Hematopoietic multipotent progenitor cell treated with erythropoietin and hydrocortisone succinate and interleukin-3 and kit ligand, for 8 days (in vitro differentiated cells): ENCODE data around the gene ABCG5.

ENCODE experiments used
- DNase-seq: peaks from one replicate; pipeline ENCODE4 v3.0.0-alpha.2; 2015

The ABCG5 gene

DNA sequence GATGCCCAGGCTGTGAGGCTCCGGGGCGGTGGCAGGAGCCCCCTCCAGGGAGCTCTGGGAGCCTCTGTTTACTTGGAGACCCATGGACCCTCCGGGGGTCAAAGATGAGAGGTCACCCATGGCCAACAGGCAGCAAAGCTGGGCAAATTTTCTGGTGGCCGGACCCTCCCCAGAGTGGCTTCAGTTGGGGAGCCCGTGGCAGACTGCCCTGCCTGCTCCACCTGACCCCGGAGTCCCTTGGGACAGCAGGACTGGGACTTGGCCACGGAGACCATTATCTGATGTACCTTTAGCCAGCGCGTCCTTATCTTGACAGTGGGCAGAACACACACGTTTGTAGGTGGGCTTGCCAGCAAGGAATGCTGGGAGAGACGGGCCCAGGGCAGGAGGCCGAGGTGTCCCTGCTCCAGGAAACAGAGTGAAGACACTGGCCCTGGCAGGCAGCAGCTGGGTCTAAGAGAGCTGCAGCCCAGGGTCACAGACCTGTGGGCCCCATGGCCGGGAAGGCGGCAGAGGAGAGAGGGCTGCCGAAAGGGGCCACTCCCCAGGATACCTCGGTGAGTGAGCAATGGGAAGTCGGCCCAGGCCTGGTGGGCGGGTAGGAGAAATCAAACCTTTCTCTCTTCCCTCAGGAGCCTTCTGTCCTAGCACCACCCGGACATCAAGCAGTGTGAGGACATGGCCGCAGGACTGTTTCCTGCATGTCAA, at the start of gene ABCG5, which contains the start of gene ABCG8:
ABCG5 (minus strand) TSS at position 280 of the 708 bp plus-strand sequence; CDS start at position 120, 160 bp downstream.
ABCG8 (plus strand) TSS at position 412 of the 708 bp plus-strand sequence; CDS start at position 495, 83 bp downstream.
- DNase-seq: no peak

DNA sequence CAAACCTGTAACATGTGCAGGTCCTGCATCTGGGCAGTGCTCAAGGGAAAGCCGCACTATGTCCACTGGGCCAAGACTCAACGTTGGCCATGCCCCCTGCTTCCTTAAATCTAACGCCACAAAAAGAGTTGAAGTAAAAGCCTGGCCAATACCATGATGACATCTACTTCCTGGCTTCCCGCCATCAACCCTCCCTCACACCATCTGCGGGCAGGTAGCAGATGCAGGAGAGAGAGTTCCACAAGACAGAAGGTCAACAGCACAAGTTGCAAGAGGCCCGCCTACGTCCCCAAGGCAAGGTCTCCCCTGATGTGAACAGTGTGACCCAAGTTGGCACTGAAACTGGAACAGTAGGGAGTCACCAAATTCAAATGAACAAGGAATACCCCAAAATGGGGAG, 48.5 kb upstream of the ABCG5 start:
- no peak for DNase-seq

DNA sequence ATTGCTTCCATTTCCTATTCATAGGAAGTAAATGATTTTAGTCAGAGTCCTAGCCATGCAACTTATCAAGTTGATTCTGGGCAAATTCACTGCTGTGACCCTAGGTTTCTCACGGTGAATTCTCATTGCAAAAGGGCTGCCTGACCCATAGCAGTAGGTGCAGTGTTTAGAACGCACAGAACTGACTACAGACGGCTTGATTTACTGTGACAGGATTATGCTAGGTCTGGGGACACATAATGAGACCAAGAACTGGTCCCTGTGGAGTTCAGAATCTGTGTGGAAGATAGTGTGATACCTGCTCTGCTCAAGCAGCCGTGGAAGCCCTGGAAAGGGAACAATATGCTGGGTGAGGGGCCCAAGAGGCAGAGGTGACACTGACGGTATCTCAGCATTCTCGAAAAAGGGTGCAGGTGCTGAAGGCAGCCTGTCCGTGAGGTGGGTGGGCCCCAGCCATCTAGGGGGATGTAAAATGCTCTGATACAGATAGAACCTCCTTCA, 46.5 kb upstream of the ABCG5 start:
- no peak for DNase-seq

DNA sequence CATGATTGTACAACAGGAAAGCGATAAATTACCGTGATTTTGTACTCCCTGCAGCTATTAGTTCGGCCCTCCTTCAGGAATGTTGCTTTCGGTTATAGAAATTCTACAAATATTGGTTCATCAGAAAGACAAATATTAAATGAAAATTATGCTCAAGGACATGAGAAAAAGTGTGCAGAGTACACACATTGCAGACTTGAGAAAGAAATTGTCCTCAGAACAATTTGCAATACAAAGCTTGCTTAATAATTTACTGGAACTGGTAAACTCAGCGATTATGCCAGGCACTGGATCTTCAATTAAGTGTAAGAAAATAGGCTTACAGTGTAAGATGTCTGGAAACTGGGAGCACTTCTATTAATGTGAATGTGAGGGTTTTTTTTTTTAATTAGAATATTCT, 46.0 kb upstream of the ABCG5 start:
- no peak for DNase-seq

DNA sequence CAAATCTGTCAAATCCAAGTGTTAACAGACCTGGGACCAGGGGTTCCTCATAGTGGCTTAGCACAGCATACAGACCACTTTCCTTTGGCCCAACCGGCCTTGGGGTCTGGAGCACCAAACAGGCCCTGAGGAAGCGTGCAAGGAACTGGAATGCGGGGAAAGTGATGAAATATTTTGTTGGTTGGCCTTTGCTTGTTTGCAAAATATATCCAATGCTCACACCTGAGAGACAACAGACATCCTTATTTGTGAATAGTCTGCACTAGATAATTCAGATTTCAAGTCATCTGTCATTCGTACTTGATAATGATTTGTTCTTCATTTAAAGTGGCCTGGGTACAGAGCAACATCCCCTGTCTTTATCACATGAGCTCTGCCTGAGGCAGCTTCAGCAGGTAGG, 43.7 kb upstream of the ABCG5 start:
- no peak for DNase-seq

DNA sequence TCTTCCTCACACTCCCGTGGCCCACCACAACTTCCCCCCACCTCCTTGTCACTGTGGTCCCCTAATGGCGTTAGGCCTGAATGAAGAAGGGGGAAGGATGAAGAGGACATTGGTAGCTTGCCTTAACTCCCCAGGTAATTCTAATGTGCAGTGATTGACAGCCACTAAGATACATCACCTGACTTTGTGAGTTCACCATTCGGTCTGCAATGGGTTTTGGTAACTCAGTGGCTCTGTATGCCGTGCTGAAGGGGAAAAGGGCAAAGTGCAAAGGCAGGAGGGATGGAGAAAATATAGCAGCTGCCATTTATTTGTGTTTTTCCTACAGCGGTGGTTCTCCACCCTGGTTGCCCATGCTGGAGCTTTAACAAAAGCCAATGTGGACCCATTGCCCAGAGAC, 42.3 kb upstream of the ABCG5 start:
- DNase-seq: no peak

DNA sequence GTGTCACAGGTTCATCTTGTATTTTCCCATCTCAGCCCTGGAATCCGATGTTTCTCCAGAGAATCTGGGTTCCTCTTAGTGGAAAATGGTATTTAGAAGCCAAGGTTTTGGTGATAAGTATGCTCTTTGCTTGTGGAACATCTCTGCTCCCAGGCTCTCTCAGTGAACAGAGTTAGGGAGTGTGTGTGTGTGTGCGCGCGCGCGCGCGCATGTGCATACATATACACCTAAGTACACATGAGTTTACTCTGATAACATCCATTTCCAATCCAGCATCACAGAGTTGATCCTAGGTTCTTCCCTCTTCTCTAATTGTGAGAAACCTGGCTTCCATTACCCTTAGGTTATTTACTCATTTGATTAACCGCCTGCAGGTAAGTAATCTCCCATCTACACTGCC, 41.8 kb upstream of the ABCG5 start:
- DNase-seq: no peak

DNA sequence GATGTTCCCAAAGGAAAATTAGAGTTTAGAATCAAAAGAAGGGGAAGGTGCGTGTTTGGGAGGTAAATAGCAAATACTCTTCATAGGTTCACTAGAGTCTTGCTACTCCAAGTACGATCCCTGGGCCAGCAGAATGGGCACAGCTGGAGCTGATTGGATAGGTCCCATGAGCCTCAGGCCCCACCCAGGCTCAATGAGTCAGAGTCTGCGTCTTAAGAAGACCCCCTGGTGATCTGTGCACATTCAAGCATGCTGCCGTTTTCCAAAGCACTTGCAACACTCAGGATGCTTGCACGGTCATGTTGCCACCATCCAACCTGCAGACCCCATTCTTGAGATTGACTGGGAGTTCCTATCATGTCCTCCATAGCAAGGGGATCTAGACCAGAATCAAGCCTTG, 40.6 kb upstream of the ABCG5 start:
- DNase-seq: no peak

DNA sequence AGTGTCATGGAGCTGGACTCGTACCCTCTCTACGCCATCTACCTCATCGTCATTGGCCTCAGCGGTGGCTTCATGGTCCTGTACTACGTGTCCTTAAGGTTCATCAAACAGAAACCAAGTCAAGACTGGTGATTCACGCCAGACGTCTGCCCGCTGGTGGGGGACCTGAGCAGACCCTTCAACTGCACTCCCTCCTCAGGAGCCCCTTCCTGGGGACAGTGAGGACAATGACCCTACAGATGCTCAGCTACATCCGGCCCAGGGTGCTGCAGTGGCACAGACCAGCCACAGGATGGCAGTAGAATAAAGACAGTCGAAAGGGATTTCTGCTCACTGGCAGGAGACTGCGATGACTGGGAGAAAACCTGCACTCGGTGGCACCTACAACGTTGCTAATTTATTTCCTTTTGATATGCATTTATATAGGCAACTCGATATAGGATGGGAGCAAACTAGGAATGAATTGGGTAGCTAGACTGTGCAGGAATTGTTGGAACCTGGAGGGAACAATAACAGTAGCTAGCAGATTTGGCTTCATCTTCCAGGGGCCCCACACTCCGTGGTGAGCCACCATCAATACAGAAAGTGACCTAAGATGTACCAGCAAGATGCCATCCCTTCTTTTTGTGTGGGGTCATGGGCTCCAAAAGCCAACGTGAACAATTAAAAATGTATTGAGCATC, 39.3 kb upstream of the ABCG5 start:
- peak; percentile 69 for DNase-seq

DNA sequence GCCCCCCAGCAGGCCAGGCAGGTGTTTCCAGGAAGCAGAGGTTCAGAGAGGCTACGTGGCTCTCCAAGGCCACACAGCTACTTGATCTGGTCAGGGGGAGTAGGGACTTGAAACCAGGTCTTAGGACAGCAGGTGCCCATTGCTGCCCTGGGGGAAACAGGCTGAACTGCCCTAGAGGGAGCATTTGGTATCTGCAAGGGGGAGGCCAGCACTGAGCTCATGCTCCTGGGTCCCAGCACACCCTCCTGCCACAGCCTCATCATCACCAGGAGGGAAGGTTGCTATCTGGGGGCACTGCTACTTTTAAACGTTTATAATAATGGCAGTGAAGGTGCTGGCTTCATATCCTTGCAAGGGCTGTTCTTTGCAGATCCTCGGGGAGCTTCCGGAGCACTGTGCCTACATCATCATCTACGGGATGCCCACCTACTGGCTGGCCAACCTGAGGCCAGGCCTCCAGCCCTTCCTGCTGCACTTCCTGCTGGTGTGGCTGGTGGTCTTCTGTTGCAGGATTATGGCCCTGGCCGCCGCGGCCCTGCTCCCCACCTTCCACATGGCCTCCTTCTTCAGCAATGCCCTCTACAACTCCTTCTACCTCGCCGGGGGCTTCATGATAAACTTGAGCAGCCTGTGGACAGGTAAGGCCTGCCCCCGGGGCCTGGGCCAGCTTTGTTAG, 36.3 kb upstream of the ABCG5 start:
- DNase-seq: no peak

DNA sequence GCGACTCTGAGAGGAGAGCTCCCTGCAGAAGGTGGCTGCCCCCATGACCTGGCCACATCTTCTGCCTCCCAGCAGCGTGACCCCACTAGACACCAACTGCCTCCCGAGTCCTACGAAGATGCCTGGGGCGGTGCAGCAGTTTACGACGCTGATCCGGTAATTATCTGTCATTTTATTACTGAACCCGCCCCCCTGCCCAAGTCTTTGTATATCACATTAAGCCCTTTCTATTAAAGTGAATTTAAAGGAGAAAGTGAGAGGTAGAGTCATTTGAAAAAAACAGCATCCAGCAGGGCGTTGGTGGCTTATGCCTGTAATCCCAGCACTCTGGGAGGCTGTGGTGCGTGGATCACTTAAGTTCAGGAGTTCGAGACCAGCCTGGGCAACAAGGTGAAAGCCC, 33.5 kb upstream of the ABCG5 start:
- DNase-seq: no peak

DNA sequence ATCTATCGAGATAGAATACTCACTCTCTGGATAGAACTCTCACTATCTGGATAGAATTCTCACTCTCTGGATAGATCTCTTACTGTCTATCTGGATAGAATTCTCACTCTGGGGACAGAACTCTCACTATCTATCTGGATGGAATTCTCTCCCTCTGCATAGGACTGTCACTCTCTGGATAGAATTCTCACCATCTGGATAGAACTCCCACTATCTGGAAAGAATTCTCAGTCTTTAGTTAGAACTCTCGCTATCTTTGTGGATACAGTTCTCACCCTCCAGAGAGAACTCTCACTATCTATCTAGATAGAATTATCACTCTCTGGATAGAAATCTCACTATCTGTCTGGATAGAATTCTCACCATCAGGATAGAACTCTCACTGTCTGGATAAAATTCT, 16.7 kb upstream of the ABCG5 start:
- DNase-seq: no peak

DNA sequence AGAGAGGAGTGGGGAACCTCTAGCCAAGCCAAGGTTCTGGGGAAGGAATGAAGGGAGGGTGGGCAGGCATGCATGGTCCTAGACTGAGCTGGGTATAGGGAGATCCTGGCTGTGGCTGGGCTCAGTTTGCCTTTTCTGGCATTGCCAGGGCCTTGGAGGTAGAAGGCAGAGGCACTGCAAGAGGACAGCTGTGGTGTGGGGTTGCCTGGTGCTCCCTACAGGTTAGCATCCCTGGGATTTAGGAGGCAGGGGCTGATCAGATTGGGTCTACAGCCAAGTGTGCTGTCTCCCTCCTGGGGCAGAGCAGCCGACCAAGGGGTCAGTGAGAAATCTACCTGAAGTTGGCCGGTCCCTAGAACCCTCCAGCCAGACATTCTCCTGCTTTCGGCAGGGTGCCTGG, 16.0 kb upstream of the ABCG5 start:
- no peak for DNase-seq

DNA sequence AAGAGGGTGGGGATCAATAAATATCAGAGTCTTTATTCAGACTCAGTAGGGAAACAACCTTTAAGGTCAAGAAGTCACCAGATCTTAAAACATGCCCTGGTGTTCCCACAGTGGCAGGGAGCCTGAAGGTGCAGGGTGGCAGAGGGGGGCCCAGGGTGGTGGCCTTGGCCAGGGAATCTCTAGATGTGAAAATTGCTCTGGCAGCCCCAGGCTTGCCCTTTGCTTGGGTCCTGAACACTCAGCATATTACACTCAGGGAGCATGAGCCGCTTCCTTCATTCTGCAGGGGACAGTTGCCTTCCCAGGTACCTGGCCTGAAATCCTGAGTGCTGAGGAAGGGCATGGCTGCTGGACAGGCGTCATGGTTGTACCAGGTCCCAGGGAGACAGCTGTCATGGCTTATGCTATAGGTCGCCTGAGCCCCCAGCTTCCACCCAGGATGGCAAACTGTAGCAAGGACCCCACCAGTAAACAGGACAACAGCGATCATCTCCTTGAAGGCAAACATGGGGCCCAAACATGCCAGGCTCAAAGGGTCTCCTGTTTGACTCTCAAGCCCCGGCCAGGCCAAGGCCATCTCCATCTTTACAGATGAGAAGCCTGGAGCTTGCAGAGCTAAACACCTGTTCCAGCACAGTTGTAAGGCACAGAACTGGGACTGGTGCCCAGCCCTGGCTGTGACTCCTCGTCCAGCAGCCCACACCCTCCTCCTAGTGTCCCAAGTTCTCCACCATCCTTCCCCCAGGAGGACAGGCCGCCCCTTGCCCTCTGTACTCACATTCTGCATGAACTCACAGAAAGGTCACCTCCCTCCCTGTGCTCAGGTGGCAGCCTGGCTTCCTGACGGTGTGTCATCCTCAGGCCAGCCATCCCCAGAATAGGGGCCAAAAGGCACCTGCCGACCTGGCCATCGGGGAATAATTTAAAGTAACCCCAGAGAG, 14.8 kb upstream of the ABCG5 start:
- DNase-seq: no peak

DNA sequence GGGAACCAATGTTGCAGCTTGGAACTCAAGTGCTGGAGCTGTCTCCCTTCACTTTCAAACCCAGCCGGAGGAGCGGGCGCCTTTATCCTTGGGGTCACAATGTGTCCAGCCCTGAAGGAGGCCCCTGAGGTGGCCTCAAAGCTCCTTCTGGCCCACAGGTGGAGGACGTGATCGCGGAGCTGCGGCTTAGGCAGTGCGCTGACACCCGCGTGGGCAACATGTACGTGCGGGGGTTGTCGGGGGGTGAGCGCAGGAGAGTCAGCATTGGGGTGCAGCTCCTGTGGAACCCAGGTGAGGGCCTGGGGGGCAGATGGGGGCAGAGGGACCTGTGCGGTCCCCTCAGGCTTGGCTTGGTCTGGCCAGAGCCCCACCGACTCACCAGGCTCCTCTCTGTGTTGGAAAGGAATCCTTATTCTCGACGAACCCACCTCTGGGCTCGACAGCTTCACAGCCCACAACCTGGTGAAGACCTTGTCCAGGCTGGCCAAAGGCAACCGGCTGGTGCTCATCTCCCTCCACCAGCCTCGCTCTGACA, 13.6 kb upstream of the ABCG5 start:
- DNase-seq: no peak

DNA sequence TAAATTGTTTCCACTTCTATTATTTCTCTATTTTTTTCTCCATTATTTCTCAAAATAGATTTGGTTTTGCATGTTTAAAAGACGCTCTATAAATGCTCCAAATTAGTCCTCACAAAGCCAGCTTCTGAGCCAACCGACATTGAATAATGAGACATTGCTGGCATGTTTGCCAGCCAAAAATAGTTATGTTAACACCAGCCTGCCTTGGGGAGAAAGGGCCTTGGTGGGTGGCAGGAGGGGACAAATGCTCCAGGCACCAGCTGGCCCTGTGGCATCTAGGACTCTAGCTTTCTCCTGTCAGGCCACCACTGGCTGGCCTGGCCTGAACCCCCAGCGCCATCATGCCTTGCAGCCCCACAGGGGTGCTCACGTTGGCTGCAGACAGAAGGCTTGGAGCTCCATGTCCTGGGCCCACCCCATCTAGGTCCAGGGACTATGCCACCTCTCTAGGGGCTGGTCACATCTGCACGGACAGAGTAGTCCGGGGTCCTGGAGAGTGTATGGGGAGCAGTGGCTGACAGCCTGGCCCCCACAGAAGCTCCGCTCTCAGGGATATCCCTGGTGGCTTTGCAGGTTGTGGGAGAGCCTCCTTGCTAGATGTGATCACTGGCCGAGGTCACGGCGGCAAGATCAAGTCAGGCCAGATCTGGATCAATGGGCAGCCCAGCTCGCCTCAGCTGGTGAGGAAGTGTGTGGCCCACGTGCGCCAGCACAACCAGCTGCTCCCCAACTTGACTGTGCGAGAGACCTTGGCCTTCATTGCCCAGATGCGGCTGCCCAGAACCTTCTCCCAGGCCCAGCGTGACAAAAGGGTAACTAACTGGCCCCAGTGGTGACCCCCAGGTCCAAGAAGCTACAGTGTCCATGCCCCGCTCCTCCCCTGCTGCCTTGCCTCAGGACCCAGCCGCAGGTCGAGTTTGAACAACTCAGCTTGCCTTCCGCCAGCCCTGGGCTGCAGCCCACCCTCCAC, 12.7 kb upstream of the ABCG5 start:
- no peak for DNase-seq

DNA sequence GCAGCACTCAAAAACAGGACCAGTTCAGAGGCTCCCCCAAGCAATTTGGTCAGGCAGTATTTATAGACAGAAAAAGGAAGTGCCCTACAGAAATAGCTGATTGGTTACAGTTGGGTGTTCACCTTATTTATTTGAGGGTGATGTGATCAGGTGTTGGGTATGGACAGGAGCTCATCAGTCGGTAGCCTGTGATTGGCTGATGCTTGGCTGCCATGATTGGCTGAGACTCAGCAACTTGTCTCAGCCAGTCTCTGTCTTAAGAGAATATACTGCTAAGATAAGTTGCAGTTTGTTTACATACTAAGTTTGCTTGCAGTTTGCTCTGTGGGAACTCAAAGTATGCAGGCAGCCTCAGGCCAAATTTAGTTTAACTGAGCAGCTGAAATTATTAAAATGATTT, 9.6 kb upstream of the ABCG5 start:
- no peak for DNase-seq

DNA sequence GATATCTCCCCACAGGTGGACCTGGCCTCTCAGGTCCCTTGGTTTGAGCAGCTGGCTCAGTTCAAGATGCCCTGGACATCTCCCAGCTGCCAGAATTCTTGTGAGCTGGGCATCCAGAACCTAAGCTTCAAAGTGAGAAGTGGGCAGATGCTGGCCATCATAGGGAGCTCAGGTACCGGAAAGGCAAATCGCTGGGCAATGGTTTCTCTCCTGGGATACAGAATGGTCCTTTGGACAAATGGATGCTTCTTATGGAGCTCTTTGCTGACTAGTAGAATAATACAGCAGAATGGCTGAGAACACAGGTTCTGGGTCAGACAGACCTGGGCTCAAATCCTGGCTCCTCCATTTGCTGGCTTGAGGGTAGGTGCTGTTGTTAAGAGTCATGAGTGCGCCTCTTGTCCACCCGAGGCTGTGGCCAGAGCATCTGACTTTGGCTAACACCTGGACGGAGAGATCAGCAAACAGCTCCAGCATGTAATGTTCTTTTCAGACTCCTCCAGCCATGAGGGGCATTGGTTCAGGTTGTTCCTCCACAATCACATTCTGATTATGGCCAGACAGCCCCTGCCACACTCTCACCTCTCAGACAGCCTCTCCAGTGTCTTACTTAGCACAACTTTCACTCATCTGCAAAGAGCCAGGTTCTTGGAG, 7.6 kb upstream of the ABCG5 start:
- DNase-seq: no peak

DNA sequence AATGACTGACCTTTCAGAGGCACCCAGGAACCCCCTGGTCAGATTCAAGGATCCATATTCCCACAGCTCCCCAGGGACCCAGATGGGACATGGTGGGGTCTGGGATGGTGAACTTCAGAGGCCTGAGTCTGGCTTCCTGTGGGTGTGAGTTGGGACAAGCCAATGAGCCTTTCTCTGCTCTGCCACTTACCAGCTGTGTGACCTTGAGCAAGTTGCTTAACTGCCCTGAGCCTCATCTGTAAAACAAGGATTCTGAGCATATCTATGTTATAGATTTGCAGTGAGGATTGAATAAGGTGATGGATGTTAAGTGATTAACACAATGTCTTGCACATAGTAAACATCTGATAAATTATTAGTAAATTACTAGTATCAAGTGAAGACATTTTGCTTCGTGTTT, 6.5 kb upstream of the ABCG5 start:
- DNase-seq: no peak

DNA sequence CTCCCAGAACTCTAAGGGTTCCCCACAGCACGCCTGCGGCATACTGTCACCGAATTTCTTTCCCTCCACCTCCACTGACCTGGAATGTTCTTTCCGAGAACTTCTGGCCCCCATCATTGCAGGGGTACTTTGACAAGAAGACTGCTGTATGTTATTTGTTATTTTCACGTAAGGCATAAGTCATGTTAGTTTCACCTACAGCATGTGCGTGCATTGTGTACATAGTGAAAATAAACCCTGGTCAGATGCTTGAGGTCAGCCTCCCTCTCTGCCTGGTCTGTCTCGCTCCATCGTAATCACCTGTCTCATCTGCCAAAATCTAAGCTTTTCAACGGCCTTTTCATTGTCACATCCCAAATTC, 4.2 kb upstream of the ABCG5 start:
- DNase-seq: no peak
